Activated CD4-positive, alpha-beta T cell treated with anti-CD3 and anti-CD28 coated beads for 36 hours (primary cell): ENCODE data around the gene HS2ST1. TPM values are rescaled to one million over a fixed set of nuclear protein-coding genes. Genes with fewer than 3 reads are reported as not detected.

Experiments used
- ATAC-seq: fragments of 200-7000 bp; cut with Tn5 transposase; one replicate; pipeline ENCODE4 v1.10.0; 2021; ENCODE audit warnings: mild to moderate bottlenecking, moderate library complexity
- CTCF ChIA-PET: fragments of 350-600 bp; sonication (Branson Sonifier 250); formaldehyde crosslinking; loops from one replicate; lab custom pipeline; 2021; ENCODE audit warnings: antibody characterized with exemption; lab: Charles Lee
- POLR2A ChIA-PET: fragments of 350-600 bp; sonication (Branson Sonifier 250); formaldehyde crosslinking; loops from one replicate; lab custom pipeline; 2021; ENCODE audit warnings: antibody characterized with exemption, inconsistent platforms; lab: Charles Lee
- DNase-seq: peaks from one replicate; pipeline ENCODE4 v3.0.0-alpha.2; 2020
- H3K27ac Mint-ChIP-seq: one replicate; pipeline ENCODE4 v1.8.0; 2021; ENCODE audit warnings: mixed read lengths
- H3K27me3 Mint-ChIP-seq: one replicate; pipeline ENCODE4 v1.8.0; 2021; ENCODE audit warnings: mixed read lengths
- H3K36me3 Mint-ChIP-seq: one replicate; pipeline ENCODE4 v1.8.0; 2021; ENCODE audit warnings: low read depth, mixed read lengths
- H3K4me1 Mint-ChIP-seq: one replicate; pipeline ENCODE4 v1.8.0; 2021; ENCODE audit warnings: mixed read lengths
- H3K4me3 Mint-ChIP-seq: one replicate; pipeline ENCODE4 v1.8.0; 2021; ENCODE audit warnings: mild to moderate bottlenecking, moderate library complexity, mixed read lengths
- H3K9me3 Mint-ChIP-seq: one replicate; pipeline ENCODE4 v1.8.0; 2021; ENCODE audit warnings: low read depth, mixed read lengths
- intact Hi-C, 2 experiments: fragments of 100-400 bp; cut with DNase I in 1 of 2; cut with micrococcal nuclease in 1 of 2; formaldehyde crosslinking; loops; one replicate each; pipeline versions ENCODE4 v1.14.2 to v1.15.1; 2022 to 2024; cut with DNase I, micrococcal nuclease
- total RNA-seq, 2 experiments: library from RNA; stranded (reverse); gene quantifications; one replicate each; pipeline ENCODE4 v1.2.3, GENCODE V29; 2021

Gene HS2ST1
- total RNA-seq, 2 experiments from 2014 or later = 21.3 to 22.2 TPM

DNA sequence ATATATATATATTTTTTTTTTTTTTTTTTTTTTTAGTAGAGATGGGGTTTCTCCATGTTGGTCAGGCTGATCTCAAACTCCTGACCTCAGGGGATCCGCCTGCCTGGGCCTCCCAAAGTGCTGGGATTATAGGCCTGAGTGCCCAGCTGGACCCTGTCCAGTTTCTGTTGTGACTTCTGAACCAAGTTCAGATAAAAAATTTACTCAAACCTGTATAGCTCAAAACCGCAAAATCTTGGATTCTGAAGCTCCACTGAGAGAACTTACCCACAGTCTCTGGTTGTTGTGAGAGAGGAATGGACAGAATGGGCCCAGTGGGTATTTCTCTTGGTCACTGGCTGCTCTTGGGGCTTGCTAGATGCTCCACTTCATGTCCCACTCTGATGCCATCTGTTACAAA is 76.4 kb downstream of the HS2ST1 start:
- Mint-ChIP-seq H3K27me3 (no peaks in the 10 kb centered on the region), H3K4me1 (peaks cover 1% of the 10 kb centered on the region), H3K4me3 (no peak overlapping the region), H3K36me3 (no peaks in the 10 kb centered on the region), H3K9me3 (no peaks in the 10 kb centered on the region), H3K27ac (no peak overlapping the region)
- CTCF ChIA-PET = interaction anchor here (1.1 kb wide), 1 partner anchor 15 kb away, joined by 3 read pairs; no protein-coding TSS in a partner anchor
- ATAC-seq (no peak), DNase-seq (no peak)
- intact Hi-C loops = no loop called here
- POLR2A ChIA-PET = no interaction called here

DNA sequence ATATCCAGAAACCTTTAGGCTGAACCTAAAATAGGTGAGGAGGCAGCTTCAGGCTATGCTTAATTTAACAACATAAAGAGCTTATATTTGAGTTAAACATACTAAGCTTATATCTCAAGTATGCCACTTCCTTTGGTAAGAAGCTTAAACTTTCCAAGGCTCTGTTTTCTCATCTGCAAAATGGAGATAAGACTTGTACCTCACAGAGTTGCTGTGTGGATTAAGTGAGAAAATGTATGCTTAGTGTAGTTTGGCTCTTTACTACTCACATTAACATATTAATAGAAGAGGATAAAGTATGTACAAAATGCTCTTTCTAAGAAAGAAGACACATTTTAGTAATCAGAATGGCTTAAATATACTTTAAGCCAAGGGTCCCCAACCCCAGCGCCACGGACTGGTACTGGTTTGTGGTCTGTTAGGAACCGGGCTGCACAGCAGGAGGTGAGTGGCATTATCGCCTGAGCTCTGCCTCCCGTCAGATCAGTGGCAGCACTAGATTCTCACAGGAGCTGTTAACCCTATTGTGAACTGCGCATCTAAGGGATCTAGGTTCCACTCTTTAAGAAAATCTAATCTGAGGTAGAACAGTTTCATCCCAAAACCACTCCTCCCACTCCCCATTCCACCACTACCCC is 77.2 kb downstream of the HS2ST1 start:
- Mint-ChIP-seq H3K36me3 (no peaks in the 10 kb centered on the region), H3K27ac (no peak overlapping the region), H3K4me3 (no peak overlapping the region), H3K4me1 (peaks cover 1% of the 10 kb centered on the region), H3K9me3 (no peaks in the 10 kb centered on the region), H3K27me3 (no peaks in the 10 kb centered on the region)
- POLR2A ChIA-PET = no interaction called here
- intact Hi-C loops = no loop called here
- DNase-seq = no peak
- CTCF ChIA-PET = interaction anchor here (0.6 to 1.1 kb wide), 2 partner anchors 10 to 16 kb away, joined by 3 read pairs; no protein-coding TSS in a partner anchor
- ATAC-seq = no peak

GRCh38 chr1:86992861-86993260 is 78.4 kb downstream of the HS2ST1 start:
- no peak overlapping the region for H3K4me3 Mint-ChIP-seq
- no peak for ATAC-seq
- H3K9me3 Mint-ChIP-seq = no peaks in the 10 kb centered on the region
- no peaks in the 10 kb centered on the region for H3K36me3 Mint-ChIP-seq
- intact Hi-C loops = no loop called here
- ChIA-PET CTCF (interaction anchor here (1.0 kb wide), 1 partner anchor 9 kb away, joined by 3 read pairs; no protein-coding TSS in a partner anchor), POLR2A (no interaction called here)
- no peak overlapping the region for H3K27ac Mint-ChIP-seq
- no peaks in the 10 kb centered on the region for H3K27me3 Mint-ChIP-seq
- peaks cover 8% of the 10 kb centered on the region for H3K4me1 Mint-ChIP-seq
- DNase-seq = no peak

GRCh38 chr1:86993269-86993985 is 79.0 kb downstream of the HS2ST1 start:
- peaks cover 9% of the 10 kb centered on the region for H3K4me1 Mint-ChIP-seq
- ChIA-PET CTCF (interaction anchor here (1.0 to 1.2 kb wide), 2 partner anchors 9 to 27 kb away, joined by 3 read pairs; no protein-coding TSS in a partner anchor), POLR2A (no interaction called here)
- no peaks in the 10 kb centered on the region for H3K9me3 Mint-ChIP-seq
- no peak overlapping the region for H3K4me3 Mint-ChIP-seq
- DNase-seq = no peak
- H3K36me3 Mint-ChIP-seq = no peaks in the 10 kb centered on the region
- H3K27ac Mint-ChIP-seq = no peak overlapping the region
- no peaks in the 10 kb centered on the region for H3K27me3 Mint-ChIP-seq
- intact Hi-C loops = no loop called here
- no peak for ATAC-seq

GRCh38 chr1:86994061-86994460 is 79.6 kb downstream of the HS2ST1 start:
- H3K9me3 Mint-ChIP-seq = no peaks in the 10 kb centered on the region
- no peak overlapping the region for H3K27ac Mint-ChIP-seq
- CTCF ChIA-PET = interaction anchor here (1.2 kb wide), 1 partner anchor 28 kb away, joined by 3 read pairs; no protein-coding TSS in a partner anchor
- DNase-seq (no peak), ATAC-seq (no peak)
- POLR2A ChIA-PET = interaction anchor here (0.6 kb wide), 1 partner anchor 33 kb away, joined by 3 read pairs; no protein-coding TSS in a partner anchor
- no peak overlapping the region for H3K4me3 Mint-ChIP-seq
- H3K27me3 Mint-ChIP-seq = no peaks in the 10 kb centered on the region
- intact Hi-C loops = no loop called here
- peaks cover 13% of the 10 kb centered on the region for H3K4me1 Mint-ChIP-seq
- H3K36me3 Mint-ChIP-seq = no peaks in the 10 kb centered on the region

DNA sequence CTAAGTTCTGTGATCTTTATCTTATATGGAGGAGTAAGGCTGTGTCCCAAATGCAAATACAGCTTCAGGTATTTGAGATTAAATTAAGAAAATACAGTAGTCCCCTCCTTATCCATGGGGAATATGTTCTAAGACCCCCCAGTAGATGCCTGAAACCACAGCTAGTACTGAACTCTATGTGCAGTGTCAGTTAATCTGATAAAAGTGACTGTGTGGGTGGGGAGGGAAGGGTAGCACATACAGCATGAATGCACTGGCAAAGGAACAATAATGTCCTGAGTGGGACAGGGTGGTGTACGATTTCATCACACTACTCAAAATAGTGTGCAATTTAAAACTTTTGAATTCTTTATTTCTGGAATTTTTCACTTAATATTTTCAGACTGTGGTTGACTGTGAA is 83.1 kb downstream of the HS2ST1 start:
- Mint-ChIP-seq H3K36me3 (peaks cover 4% of the 10 kb centered on the region), H3K27ac (no peak overlapping the region), H3K9me3 (no peaks in the 10 kb centered on the region), H3K27me3 (no peaks in the 10 kb centered on the region), H3K4me3 (no peak overlapping the region), H3K4me1 (peaks cover 16% of the 10 kb centered on the region)
- ATAC-seq (no peak), DNase-seq (no peak)
- intact Hi-C loops = no loop called here
- ChIA-PET POLR2A (no interaction called here), CTCF (interaction anchor here (0.6 to 1.2 kb wide), 2 partner anchors 42 to 1377 kb away, joined by 3 read pairs; no protein-coding TSS in a partner anchor)

DNA sequence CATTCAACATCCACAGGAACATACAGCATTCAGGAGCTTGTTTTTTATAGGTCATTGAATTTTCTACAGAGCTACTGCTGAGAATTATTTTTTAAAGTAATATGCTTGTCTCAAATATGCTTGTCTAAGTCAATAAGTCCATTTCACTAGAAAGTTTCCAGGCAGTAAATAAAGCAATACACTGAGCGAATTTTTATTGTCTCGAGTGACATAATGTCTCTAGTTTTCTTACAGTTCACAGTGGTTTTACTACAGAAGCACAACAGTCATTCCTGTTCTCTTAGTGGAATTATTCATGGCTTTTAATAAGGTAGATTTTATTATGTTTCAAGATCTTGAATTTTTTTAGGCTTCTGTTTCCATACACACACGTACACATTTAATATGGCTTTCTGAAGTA is 83.8 kb downstream of the HS2ST1 start:
- DNase-seq (no peak), ATAC-seq (peak; percentile 23)
- intact Hi-C loops = no loop called here
- Mint-ChIP-seq H3K4me3 (no peak overlapping the region), H3K36me3 (peaks cover 6% of the 10 kb centered on the region), H3K27ac (no peak overlapping the region), H3K4me1 (peaks cover 16% of the 10 kb centered on the region), H3K9me3 (no peaks in the 10 kb centered on the region), H3K27me3 (no peaks in the 10 kb centered on the region)
- ChIA-PET CTCF (interaction anchor here (0.6 to 1.2 kb wide), 3 partner anchors 42 to 1378 kb away, joined by 3 read pairs; no protein-coding TSS in a partner anchor), POLR2A (no interaction called here)

DNA sequence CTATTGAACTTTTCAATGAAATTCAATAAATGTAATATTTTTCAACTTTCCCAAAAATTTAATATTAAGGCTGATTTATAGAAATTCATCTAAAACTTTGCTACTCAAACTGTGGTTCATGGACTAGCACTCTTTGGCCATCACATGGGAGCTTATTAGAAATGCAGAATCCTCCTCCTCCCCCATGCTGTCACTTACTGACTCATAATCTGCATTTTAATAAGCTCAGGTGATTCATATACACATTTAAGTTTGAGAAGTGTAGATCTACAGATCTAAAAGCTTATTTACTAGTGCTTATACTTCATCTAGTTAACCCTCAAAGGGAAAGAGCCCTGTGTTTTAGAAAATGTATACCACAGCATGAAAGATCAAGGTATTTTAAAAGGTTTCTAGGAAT is 84.3 kb downstream of the HS2ST1 start:
- H3K36me3 Mint-ChIP-seq = peaks cover 6% of the 10 kb centered on the region
- ATAC-seq (peak; percentile 78), DNase-seq (no peak)
- POLR2A ChIA-PET = no interaction called here
- CTCF ChIA-PET = interaction anchor here (0.6 to 1.2 kb wide), 2 partner anchors 43 to 95 kb away, joined by 3 read pairs; no protein-coding TSS in a partner anchor
- no peaks in the 10 kb centered on the region for H3K27me3 Mint-ChIP-seq
- peaks cover 16% of the 10 kb centered on the region for H3K4me1 Mint-ChIP-seq
- H3K4me3 Mint-ChIP-seq = no peak overlapping the region
- intact Hi-C loops = no loop called here
- no peak overlapping the region for H3K27ac Mint-ChIP-seq
- no peaks in the 10 kb centered on the region for H3K9me3 Mint-ChIP-seq

GRCh38 chr1:87000460-87000859 is 86.0 kb downstream of the HS2ST1 start:
- ChIA-PET POLR2A (no interaction called here), CTCF (no interaction called here)
- intact Hi-C loops = no loop called here
- H3K27me3 Mint-ChIP-seq = no peaks in the 10 kb centered on the region
- no peak overlapping the region for H3K4me3 Mint-ChIP-seq
- no peak overlapping the region for H3K27ac Mint-ChIP-seq
- no peaks in the 10 kb centered on the region for H3K9me3 Mint-ChIP-seq
- ATAC-seq = no peak
- H3K4me1 Mint-ChIP-seq = peaks cover 15% of the 10 kb centered on the region
- DNase-seq = no peak
- peaks cover 6% of the 10 kb centered on the region for H3K36me3 Mint-ChIP-seq

DNA sequence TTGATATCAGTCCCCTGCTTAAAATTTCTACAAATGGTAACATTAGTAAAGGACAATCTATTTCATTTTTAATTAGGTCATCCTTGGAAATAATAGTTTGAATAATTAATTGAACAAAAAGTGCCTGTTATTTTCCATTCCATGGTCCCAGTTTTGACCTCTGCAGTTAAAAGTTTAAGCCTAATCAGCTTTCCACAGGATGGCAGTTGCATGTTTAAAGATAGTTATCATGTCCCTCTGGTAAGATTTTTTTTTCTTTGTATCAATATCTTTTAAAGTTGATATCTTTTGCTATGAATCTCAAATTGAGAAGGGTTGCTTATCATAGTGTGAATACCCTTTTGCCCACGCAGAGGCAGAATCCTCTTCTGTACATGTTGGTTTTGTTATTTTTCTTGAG is 90.4 kb downstream of the HS2ST1 start:
- POLR2A ChIA-PET = interaction anchor here (0.7 kb wide), 1 partner anchor 15 kb away, joined by 5 read pairs; no protein-coding TSS in a partner anchor
- ATAC-seq (no peak), DNase-seq (no peak)
- CTCF ChIA-PET = interaction anchor here (0.7 kb wide), 1 partner anchor 79 kb away, joined by 3 read pairs; no protein-coding TSS in a partner anchor
- Mint-ChIP-seq H3K4me1 (no peaks in the 10 kb centered on the region), H3K4me3 (no peak overlapping the region), H3K36me3 (peaks cover 3% of the 10 kb centered on the region), H3K27ac (no peak overlapping the region), H3K27me3 (no peaks in the 10 kb centered on the region), H3K9me3 (no peaks in the 10 kb centered on the region)
- intact Hi-C loops = no loop called here

DNA sequence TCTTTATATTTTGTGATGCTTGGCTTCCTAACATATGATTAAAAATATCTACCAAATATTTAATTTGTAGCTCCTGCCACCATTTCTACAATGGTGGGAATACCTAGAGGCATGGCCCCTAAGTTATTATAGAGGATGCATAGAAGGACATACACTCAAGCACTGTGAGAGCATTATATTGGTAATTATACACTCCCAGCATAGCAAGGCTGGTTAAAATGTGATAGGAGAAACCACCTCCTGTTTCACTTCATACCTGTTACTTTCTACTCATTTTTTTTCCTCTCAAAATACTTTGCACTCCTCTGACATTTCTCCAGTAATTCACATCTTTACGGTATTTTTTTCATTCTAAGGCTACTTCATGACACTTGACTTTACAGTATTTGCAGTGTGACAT is 92.9 kb downstream of the HS2ST1 start:
- intact Hi-C loops = no loop called here
- CTCF ChIA-PET = no interaction called here
- H3K4me3 Mint-ChIP-seq = no peak overlapping the region
- peaks cover 4% of the 10 kb centered on the region for H3K9me3 Mint-ChIP-seq
- POLR2A ChIA-PET = no interaction called here
- H3K27ac Mint-ChIP-seq = no peak overlapping the region
- H3K27me3 Mint-ChIP-seq = no peaks in the 10 kb centered on the region
- no peaks in the 10 kb centered on the region for H3K4me1 Mint-ChIP-seq
- ATAC-seq (no peak), DNase-seq (no peak)
- H3K36me3 Mint-ChIP-seq = peaks cover 11% of the 10 kb centered on the region
